HCT116 (cell line): ENCODE measurements around the gene IGSF6.

Source experiments
- ATF3 ChIP-seq: IDR thresholded peaks from 2 replicates; pipeline ENCODE4 v1.6.1; 2012
- CTCF ChIP-seq, 3 experiments: fragments of 200-600 bp in 1 of 3; sonication (generic) in 1 of 3; IDR thresholded peaks in 2 of 3; conservative IDR thresholded peaks in 1 of 3; 2 replicates each; pipeline ENCODE4 v1.5.1; 2012 to 2017; ENCODE audit warnings: low read depth in 2 of 3, low read length in 2 of 3, antibody characterized with exemption in 1 of 3, borderline replicate concordance in 1 of 3, control low read depth in 1 of 3, mild to moderate bottlenecking in 1 of 3, mixed read lengths in 1 of 3, mixed run types in 1 of 3, moderate library complexity in 1 of 3; ENCODE audit not compliant: insufficient read depth in 1 of 3
- EZH2 ChIP-seq: fragments of 200-600 bp; sonication (generic); IDR thresholded peaks from 2 replicates; pipeline ENCODE4 v1.6.1; 2017; ENCODE audit warnings: antibody characterized with exemption, mixed run types
- EZH2phosphoT487 ChIP-seq: fragments of 200-600 bp; IDR thresholded peaks from 2 replicates; pipeline ENCODE4 v1.6.1; 2018; ENCODE audit warnings: antibody characterized with exemption, borderline replicate concordance
- FOSL1 ChIP-seq: IDR thresholded peaks from 2 replicates; pipeline ENCODE4 v1.6.1; 2012; ENCODE audit warnings: low read depth
- POLR2A ChIP-seq: IDR thresholded peaks from 2 replicates; pipeline ENCODE4 v1.7.0; 2011; ENCODE audit warnings: borderline replicate concordance; ENCODE audit not compliant: insufficient read depth, insufficient read length; ENCODE audit errors: extremely low read depth
- POLR2AphosphoS5 ChIP-seq: IDR thresholded peaks from 2 replicates; pipeline ENCODE4 v1.6.1; 2011; ENCODE audit warnings: mild to moderate bottlenecking, low read depth, low read length, moderate library complexity
- RAD21 ChIP-seq: IDR thresholded peaks from 2 replicates; pipeline ENCODE4 v1.6.1; 2012; ENCODE audit warnings: low read depth, mild to moderate bottlenecking
- REST ChIP-seq: IDR thresholded peaks from 2 replicates; pipeline ENCODE4 v1.6.1; 2012; ENCODE audit warnings: low read depth
- YY1 ChIP-seq: IDR thresholded peaks from 2 replicates; pipeline ENCODE4 v1.6.1; 2011; ENCODE audit warnings: low read length, low read depth, moderate library complexity, mild to moderate bottlenecking; ENCODE audit not compliant: insufficient replicate concordance; ENCODE audit errors: extremely low read depth
- ZBTB33 ChIP-seq: IDR thresholded peaks from 2 replicates; pipeline ENCODE4 v1.6.1; 2011; ENCODE audit warnings: mild to moderate bottlenecking, low read length, moderate library complexity; ENCODE audit not compliant: insufficient replicate concordance; ENCODE audit errors: extremely low read depth
- ZFX ChIP-seq: fragments of 450-650 bp; IDR thresholded peaks from 2 replicates; pipeline ENCODE4 v1.6.1; 2017

GRCh38 chr16:21689107-21689506 is 36.7 kb upstream of the IGSF6 start:
- TF ChIP-seq FOSL1 (no peak), CTCF (IDR thresholded peaks at IDR 0.05 in 2 of 3, conservative IDR thresholded peaks at IDR 0.05 in 1 of 3; ENCODE audit: borderline replicate concordance in 1 of 3, insufficient read depth in 1 of 3, low read depth in 2 of 3, low read length in 2 of 3) (no peak), POLR2AphosphoS5 (no peak), POLR2A (no peak), YY1 (no peak), ATF3 (no peak), EZH2 (no peak), EZH2phosphoT487 (no peak), REST (no peak), ZFX (no peak), RAD21 (no peak), ZBTB33 (no peak)
